ENCODE results near the gene MRGPRX1.

GRCh38 chr11:18972336-18972735 is 33.1 kb upstream of the MRGPRX1 start:
- TF ChIP-seq CTCF (IDR thresholded peaks at IDR 0.05 in 8 of 11, conservative IDR thresholded peaks at IDR 0.05 in 3 of 11), result no peak
- no peak for TF ChIP-seq POLR2A (IDR thresholded peaks at IDR 0.05)
- TF ChIP-seq POLR2AphosphoS5 (IDR thresholded peaks at IDR 0.05), result no peak

All from spleen (tissue), 7 donors.